ENCODE results near the gene PANX2. TPM values are rescaled to one million over a fixed set of nuclear protein-coding genes. Genes with fewer than 3 reads are reported as not detected.

PANX2 gene
- total and polyA plus RNA-seq, 7 donors = 0.03 to 0.69 (median 0.13) TPM; not detected in 1

DNA sequence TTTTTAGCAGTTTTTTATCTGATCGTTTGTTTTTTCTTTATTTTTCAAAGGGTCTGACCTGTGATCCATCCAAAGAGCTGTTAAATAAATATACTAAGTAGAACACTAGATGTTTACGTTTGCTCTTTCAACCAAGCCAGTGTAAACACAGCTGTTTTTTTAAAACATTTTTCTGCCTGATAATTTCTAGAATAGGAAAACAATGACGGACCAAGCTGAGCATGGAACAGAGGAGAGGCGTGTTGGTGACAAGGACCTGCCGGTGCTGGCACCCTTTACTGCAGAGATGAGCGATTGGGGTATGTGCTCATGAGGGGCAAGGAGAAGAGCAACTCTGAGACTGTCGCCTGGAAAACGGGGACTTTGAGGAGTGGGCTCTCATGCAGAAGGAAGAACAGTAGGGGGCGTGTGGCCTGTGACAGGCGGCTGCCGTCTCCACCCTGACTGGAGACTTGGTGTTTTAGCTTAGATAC, 28.6 kb upstream of the PANX2 start:
- DNase-seq = no peak
- TF ChIP-seq, protein P1, sequence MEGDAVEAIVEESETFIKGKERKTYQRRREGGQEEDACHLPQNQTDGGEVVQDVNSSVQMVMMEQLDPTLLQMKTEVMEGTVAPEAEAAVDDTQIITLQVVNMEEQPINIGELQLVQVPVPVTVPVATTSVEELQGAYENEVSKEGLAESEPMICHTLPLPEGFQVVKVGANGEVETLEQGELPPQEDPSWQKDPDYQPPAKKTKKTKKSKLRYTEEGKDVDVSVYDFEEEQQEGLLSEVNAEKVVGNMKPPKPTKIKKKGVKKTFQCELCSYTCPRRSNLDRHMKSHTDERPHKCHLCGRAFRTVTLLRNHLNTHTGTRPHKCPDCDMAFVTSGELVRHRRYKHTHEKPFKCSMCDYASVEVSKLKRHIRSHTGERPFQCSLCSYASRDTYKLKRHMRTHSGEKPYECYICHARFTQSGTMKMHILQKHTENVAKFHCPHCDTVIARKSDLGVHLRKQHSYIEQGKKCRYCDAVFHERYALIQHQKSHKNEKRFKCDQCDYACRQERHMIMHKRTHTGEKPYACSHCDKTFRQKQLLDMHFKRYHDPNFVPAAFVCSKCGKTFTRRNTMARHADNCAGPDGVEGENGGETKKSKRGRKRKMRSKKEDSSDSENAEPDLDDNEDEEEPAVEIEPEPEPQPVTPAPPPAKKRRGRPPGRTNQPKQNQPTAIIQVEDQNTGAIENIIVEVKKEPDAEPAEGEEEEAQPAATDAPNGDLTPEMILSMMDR (IDR thresholded peaks at IDR 0.05) = no peak
- WGBS, 3 donors = 20 to 24% (median 23%) methylated on average over 11 of the region's 11 CpGs
- no peak overlapping the region for H3K27ac ChIP-seq
- no peaks in the 10 kb centered on the region for H3K36me3 ChIP-seq (ENCODE audit: insufficient read depth in 1 of 2, low read depth in 1 of 2)
- peaks cover 0 to 32% (median 8%) of the 10 kb centered on the region in 3 donors for H3K27me3 ChIP-seq (ENCODE audit: insufficient read depth in 3 of 3, low read length in 2 of 3)
- H3K9me3 ChIP-seq = no peaks in the 10 kb centered on the region
- no peak overlapping the region for H3K4me3 ChIP-seq
- no peak for ATAC-seq
- no peaks in the 10 kb centered on the region for H3K4me1 ChIP-seq
- intact Hi-C loops (cut with DNase I) = no loop called here

DNA sequence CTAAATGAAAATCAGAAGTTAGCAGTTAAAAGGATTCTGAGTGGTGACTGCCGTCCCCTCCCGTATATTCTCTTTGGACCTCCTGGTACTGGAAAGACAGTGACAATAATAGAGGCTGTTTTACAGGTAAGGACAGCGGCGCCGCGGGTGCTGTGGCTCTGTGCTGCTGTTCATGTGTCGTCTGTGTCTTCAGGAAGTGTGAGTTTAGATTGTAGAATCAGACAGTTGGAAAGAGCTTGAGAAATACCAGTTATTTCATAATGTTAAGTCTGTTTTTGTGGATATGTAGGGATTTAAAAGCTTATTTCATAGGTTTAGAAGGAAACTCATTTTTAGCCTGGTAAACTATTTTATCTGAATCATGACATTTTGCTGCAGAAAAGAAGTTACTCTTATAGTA, 27.4 kb upstream of the PANX2 start:
- Histone ChIP-seq H3K4me1 (no peaks in the 10 kb centered on the region), H3K27ac (no peak overlapping the region), H3K4me3 (no peak overlapping the region), H3K27me3 (ENCODE audit: insufficient read depth in 3 of 3, low read length in 2 of 3) (peaks cover 0 to 32% (median 8%) of the 10 kb centered on the region in 3 donors), H3K36me3 (ENCODE audit: insufficient read depth in 1 of 2, low read depth in 1 of 2) (no peaks in the 10 kb centered on the region), H3K9me3 (no peaks in the 10 kb centered on the region)
- TF ChIP-seq, protein P1 (IDR thresholded peaks at IDR 0.05) = no peak
- DNase-seq (no peak), ATAC-seq (no peak)
- 77 to 84% (median 80%) methylated on average over 7 of the region's 7 CpGs for WGBS, 3 donors
- intact Hi-C loops (cut with DNase I) = no loop called here

DNA sequence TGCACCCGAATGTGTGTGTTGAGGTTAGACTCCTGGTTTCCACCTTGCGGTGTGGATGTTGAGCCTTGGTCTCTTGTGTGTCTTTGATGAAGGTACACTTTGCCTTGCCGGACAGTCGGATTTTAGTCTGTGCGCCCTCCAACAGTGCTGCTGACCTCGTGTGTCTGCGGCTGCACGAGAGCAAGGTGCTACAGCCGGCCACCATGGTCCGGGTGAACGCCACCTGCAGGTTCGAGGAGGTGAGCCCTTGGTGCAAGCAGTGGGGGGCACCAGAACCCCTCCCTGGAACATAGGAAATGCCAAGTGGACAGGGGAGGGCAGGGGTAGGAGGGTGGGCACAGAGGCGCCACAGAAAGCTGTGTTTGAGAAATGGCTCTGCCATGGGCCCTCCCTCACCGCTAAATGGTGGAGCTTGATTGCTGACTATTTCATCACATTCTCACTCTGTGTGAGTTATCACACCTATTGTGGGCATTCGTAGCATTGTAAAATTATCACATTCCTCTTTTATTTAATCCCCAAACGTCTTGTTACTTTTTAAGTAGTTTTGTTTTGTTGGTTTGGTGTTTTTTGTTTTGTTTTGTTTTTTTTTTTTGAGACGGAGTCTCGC, 26.4 kb upstream of the PANX2 start:
- H3K27me3 ChIP-seq (ENCODE audit: insufficient read depth in 3 of 3, low read length in 2 of 3) = peaks cover 0 to 32% (median 8%) of the 10 kb centered on the region in 3 donors
- TF ChIP-seq, protein P1 (IDR thresholded peaks at IDR 0.05) = no peak
- intact Hi-C loops (cut with DNase I) = no loop called here

DNA sequence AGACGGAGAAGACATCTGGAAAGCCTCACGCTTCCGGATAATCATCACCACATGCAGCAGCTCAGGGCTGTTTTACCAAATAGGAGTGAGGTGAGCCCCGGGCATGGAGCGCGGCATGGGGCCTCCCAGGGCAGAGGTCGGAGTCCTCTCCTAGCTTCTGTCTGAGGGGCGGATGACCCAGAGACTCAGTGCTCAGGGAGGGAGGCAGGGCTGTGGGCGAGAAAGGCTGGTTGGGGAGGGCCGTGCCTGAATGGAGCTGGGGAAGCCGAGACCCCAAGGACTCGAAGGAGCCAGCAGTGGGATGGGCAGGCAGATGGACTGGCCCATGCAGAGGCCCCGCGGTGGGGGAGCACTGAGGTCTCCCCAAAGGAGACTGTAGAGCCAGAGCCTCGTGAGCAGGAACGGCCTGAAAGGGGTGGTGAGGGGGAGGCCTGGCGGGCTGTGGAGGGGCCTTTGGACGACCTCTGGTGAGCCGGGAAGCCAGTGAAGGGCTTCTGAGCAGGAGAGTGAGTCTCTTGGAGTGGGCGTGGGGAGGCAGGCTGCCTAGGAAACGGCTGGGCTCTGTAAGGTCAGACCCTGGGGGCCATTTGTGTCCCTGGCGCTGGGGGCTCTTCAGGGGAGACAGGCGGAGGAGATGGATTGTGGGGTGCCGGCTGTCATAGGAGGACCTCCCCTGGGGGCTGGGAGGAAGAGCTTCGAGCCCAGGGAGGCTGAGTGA, 24.7 kb upstream of the PANX2 start:
- DNase-seq = no peak
- H3K4me1 ChIP-seq = no peaks in the 10 kb centered on the region
- no peak for ATAC-seq
- no peaks in the 10 kb centered on the region for H3K9me3 ChIP-seq
- H3K36me3 ChIP-seq (ENCODE audit: insufficient read depth in 1 of 2, low read depth in 1 of 2) = no peaks in the 10 kb centered on the region
- H3K27me3 ChIP-seq (ENCODE audit: insufficient read depth in 3 of 3, low read length in 2 of 3) = peaks cover 0 to 28% (median 8%) of the 10 kb centered on the region in 3 donors
- no peak overlapping the region for H3K4me3 ChIP-seq
- intact Hi-C loops (cut with DNase I) = loop anchor here in 1 of 2 donors (2.0 kb wide), 1 partner anchor 63 kb away; no protein-coding TSS in a partner anchor
- TF ChIP-seq, protein P1 (IDR thresholded peaks at IDR 0.05) = no peak
- WGBS, 3 donors = 52 to 63% (median 57%) methylated on average over 24 to 25 of the region's 25 CpGs
- no peak overlapping the region for H3K27ac ChIP-seq

More for the DNA sequence above, 26.4 kb upstream of the PANX2 start:
- Histone ChIP-seq H3K9me3 (no peaks in the 10 kb centered on the region), H3K4me3 (no peak overlapping the region), H3K27ac (no peak overlapping the region), H3K4me1 (no peaks in the 10 kb centered on the region), H3K36me3 (ENCODE audit: insufficient read depth in 1 of 2, low read depth in 1 of 2) (no peaks in the 10 kb centered on the region)
- 79 to 81% (median 79%) methylated on average over 18 of the region's 18 CpGs for WGBS, 3 donors
- ATAC-seq = no peak
- no peak for DNase-seq

Measured in psoas muscle (tissue), 8 donors.